ENCODE results near the gene TMEM63A.

The TMEM63A gene

DNA sequence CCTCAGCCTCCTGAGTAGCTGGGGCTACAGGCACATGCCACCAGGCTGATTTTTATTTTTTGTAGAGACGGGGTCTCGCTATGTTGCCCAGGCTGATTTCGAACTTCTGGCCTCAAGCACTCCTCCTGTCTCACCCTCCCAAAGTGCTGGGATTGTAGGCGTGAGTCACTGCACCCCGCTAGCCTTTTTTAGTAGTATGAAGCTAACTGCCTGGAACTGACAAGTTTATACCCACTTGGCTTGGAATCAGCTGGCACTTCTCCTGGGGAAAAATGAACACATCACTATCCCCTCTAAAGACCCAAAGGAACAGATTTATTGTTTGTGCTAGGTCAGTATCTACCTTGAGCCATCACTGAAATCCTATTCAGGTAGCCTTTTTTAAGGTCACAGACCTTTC lies 19.0 kb downstream of the TMEM63A start:
- Histone ChIP-seq H4K91ac (ENCODE audit: low read depth, low read length) (no peak overlapping the region), H2AFZ (ENCODE audit: insufficient read depth, low read length, poor library complexity) (no peak overlapping the region), H4K8ac (ENCODE audit: low read depth, low read length) (no peak overlapping the region), H3K4me2 (ENCODE audit: low read length) (no peak overlapping the region), H4K12ac (ENCODE audit: low read depth, low read length) (no peak overlapping the region), H3K23ac (ENCODE audit: low read length) (no peak overlapping the region), H3K79me2 (ENCODE audit: control insufficient read depth, insufficient read depth, low read length, poor library complexity) (no peaks in the 10 kb centered on the region), H3K27ac (ENCODE audit: low read depth, low read length) (no peak overlapping the region), H2BK5ac (ENCODE audit: low read depth, low read length, poor library complexity) (no peak overlapping the region), H3K9ac (ENCODE audit: low read length) (no peak overlapping the region), H3K14ac (ENCODE audit: low read length) (no peak overlapping the region), H2AK5ac (ENCODE audit: low read length) (no peak overlapping the region), H3K18ac (ENCODE audit: low read length) (no peak overlapping the region), H2BK12ac (ENCODE audit: low read length) (no peak overlapping the region), H3K4me1 (ENCODE audit: control insufficient read depth in 1 of 2, insufficient read depth in 2 of 2, low read length in 2 of 2) (no peaks in the 10 kb centered on the region), H3K4me3 (ENCODE audit: low read depth, low read length) (no peak overlapping the region), H3K27me3 (ENCODE audit: insufficient read depth, low read length) (no peaks in the 10 kb centered on the region), H3K79me1 (ENCODE audit: low read length) (no peaks in the 10 kb centered on the region), H2BK120ac (ENCODE audit: insufficient read depth, low read length, poor library complexity) (no peak overlapping the region), H3K36me3 (ENCODE audit: control insufficient read depth in 1 of 2, insufficient read depth in 2 of 2, low read length in 2 of 2) (peaks cover 49 to 58% of the 10 kb centered on the region in 2 experiments), H3K9me3 (ENCODE audit: insufficient read depth, low read depth, low read length) (no peaks in the 10 kb centered on the region), H3K4ac (ENCODE audit: low read depth, low read length) (no peak overlapping the region)
- no peak for DNase-seq
- no CpG with 5 or more reads among the region's 5 CpGs for WGBS (ENCODE audit: extremely low coverage, insufficient coverage, insufficient read length)

DNA sequence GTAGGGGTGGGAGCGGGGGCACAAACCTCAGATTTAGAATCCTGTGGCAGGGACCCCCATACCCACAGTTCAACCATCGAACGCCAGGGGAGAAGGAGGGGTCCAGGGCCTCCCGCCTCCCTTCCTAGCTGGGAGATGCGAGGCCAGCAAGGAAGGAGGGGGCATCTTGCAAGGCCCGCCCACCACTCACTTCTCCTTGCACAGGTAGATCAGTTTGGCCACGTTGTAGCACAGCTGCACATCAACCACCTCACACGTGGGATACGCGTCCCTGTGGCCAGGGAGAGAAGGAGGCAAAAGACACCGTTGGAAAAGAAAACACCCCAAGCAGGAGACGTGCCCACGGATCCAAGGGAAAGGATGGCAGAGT lies 19.6 kb downstream of the TMEM63A start:
- Histone ChIP-seq H3K27ac (ENCODE audit: low read depth, low read length) (no peak overlapping the region), H3K14ac (ENCODE audit: low read length) (no peak overlapping the region), H3K4ac (ENCODE audit: low read depth, low read length) (no peak overlapping the region), H2BK5ac (ENCODE audit: low read depth, low read length, poor library complexity) (no peak overlapping the region), H2AK5ac (ENCODE audit: low read length) (no peak overlapping the region), H3K23ac (ENCODE audit: low read length) (no peak overlapping the region), H2AFZ (ENCODE audit: insufficient read depth, low read length, poor library complexity) (no peak overlapping the region), H3K4me2 (ENCODE audit: low read length) (no peak overlapping the region), H3K18ac (ENCODE audit: low read length) (no peak overlapping the region), H2BK120ac (ENCODE audit: insufficient read depth, low read length, poor library complexity) (no peak overlapping the region), H3K4me1 (ENCODE audit: control insufficient read depth in 1 of 2, insufficient read depth in 2 of 2, low read length in 2 of 2) (no peaks in the 10 kb centered on the region), H4K91ac (ENCODE audit: low read depth, low read length) (no peak overlapping the region), H4K8ac (ENCODE audit: low read depth, low read length) (no peak overlapping the region), H3K79me1 (ENCODE audit: low read length) (no peaks in the 10 kb centered on the region), H3K36me3 (ENCODE audit: control insufficient read depth in 1 of 2, insufficient read depth in 2 of 2, low read length in 2 of 2) (peaks cover 49 to 52% of the 10 kb centered on the region in 2 experiments), H3K9ac (ENCODE audit: low read length) (no peak overlapping the region), H3K27me3 (ENCODE audit: insufficient read depth, low read length) (no peaks in the 10 kb centered on the region), H3K4me3 (ENCODE audit: low read depth, low read length) (no peak overlapping the region), H3K9me3 (ENCODE audit: insufficient read depth, low read depth, low read length) (no peaks in the 10 kb centered on the region), H2BK12ac (ENCODE audit: low read length) (no peak overlapping the region), H4K12ac (ENCODE audit: low read depth, low read length) (no peak overlapping the region), H3K79me2 (ENCODE audit: control insufficient read depth, insufficient read depth, low read length, poor library complexity) (no peaks in the 10 kb centered on the region)
- no peak for DNase-seq
- no CpG with 5 or more reads among the region's 13 CpGs for WGBS (ENCODE audit: extremely low coverage, insufficient coverage, insufficient read length)

DNA sequence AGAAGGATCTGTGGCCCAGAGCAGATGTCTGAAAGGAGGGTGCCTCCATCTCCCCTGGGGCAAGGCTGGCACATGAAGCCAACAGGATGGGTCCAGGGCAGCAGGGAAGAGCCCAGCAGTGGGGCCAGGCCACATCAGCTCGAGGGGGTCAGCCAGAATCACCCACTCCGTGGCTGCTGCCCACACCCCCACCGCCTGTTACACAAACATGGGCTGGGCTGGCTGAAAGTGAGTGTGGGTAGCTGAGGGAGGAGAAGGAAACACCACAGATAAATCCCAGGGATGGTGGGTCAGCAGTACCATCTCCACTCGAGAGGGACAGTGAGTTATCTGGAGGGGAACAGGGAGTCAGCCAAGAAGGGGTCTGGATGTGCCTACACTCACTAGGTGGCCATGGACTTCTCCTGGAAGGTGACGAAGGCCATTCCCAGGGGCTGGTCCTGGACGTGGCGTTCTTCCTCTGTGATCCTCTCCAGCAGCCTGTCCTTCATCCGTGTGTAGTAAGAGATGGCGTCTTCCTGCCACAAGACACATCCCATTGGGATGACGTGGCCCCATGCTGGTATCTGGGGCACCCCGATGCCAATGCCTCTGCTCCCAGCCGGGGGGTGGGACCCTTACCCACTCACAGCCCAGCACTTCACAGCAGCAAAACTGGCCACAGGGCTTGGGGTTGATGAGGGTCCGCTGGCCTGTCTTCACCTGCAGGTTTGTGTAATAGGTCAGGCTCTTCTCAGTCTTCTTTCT lies 20.2 kb downstream of the TMEM63A start:
- Histone ChIP-seq H3K23ac (ENCODE audit: low read length) (no peak overlapping the region), H3K79me1 (ENCODE audit: low read length) (no peaks in the 10 kb centered on the region), H3K36me3 (ENCODE audit: control insufficient read depth in 1 of 2, insufficient read depth in 2 of 2, low read length in 2 of 2) (peaks cover 48 to 53% of the 10 kb centered on the region in 2 experiments), H2BK12ac (ENCODE audit: low read length) (no peak overlapping the region), H2BK120ac (ENCODE audit: insufficient read depth, low read length, poor library complexity) (no peak overlapping the region), H3K9me3 (ENCODE audit: insufficient read depth, low read depth, low read length) (no peaks in the 10 kb centered on the region), H4K91ac (ENCODE audit: low read depth, low read length) (no peak overlapping the region), H3K4me3 (ENCODE audit: low read depth, low read length) (no peak overlapping the region), H3K27ac (ENCODE audit: low read depth, low read length) (no peak overlapping the region), H4K8ac (ENCODE audit: low read depth, low read length) (no peak overlapping the region), H3K9ac (ENCODE audit: low read length) (no peak overlapping the region), H2BK5ac (ENCODE audit: low read depth, low read length, poor library complexity) (no peak overlapping the region), H3K79me2 (ENCODE audit: control insufficient read depth, insufficient read depth, low read length, poor library complexity) (no peaks in the 10 kb centered on the region), H3K27me3 (ENCODE audit: insufficient read depth, low read length) (no peaks in the 10 kb centered on the region), H3K18ac (ENCODE audit: low read length) (no peak overlapping the region), H3K14ac (ENCODE audit: low read length) (no peak overlapping the region), H3K4me1 (ENCODE audit: control insufficient read depth in 1 of 2, insufficient read depth in 2 of 2, low read length in 2 of 2) (no peaks in the 10 kb centered on the region), H4K12ac (ENCODE audit: low read depth, low read length) (no peak overlapping the region), H2AK5ac (ENCODE audit: low read length) (no peak overlapping the region), H3K4ac (ENCODE audit: low read depth, low read length) (no peak overlapping the region), H3K4me2 (ENCODE audit: low read length) (no peak overlapping the region), H2AFZ (ENCODE audit: insufficient read depth, low read length, poor library complexity) (no peak overlapping the region)
- no peak for DNase-seq
- no CpG with 5 or more reads among the region's 13 CpGs for WGBS (ENCODE audit: extremely low coverage, insufficient coverage, insufficient read length)

DNA sequence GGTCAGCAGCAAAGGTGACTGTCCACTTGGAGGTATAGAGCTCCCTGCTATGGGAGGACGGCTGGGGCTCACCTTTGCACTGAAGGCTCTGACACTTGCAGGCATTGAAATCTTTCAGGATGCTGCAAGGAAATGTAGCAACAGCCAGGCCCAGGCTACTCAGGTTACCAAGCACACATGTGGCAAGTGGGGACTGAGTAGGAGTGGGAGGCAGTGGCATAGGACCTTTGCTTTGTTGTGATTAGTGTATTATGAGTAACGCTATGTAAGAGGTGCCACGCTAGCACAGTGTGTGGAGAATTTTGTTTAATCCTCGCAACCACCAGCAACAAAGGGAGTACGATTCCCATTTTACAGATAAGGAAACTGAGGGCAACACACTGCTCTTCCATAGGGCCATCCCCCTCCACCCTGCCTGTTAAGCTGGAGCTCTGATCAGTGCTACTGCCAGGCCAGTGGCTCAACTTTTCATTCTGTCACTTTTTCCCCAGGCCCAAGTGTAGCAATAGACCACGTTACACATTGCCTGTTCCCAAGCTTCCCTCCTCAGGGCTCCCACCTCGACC lies 21.2 kb downstream of the TMEM63A start:
- Histone ChIP-seq H3K36me3 (ENCODE audit: control insufficient read depth in 1 of 2, insufficient read depth in 2 of 2, low read length in 2 of 2) (peaks cover 45 to 51% of the 10 kb centered on the region in 2 experiments), H3K27me3 (ENCODE audit: insufficient read depth, low read length) (no peaks in the 10 kb centered on the region), H3K4me1 (ENCODE audit: control insufficient read depth in 1 of 2, insufficient read depth in 2 of 2, low read length in 2 of 2) (no peaks in the 10 kb centered on the region), H3K18ac (ENCODE audit: low read length) (no peak overlapping the region), H3K9ac (ENCODE audit: low read length) (no peak overlapping the region), H2AK5ac (ENCODE audit: low read length) (no peak overlapping the region), H3K27ac (ENCODE audit: low read depth, low read length) (no peak overlapping the region), H4K8ac (ENCODE audit: low read depth, low read length) (no peak overlapping the region), H4K91ac (ENCODE audit: low read depth, low read length) (no peak overlapping the region), H2BK5ac (ENCODE audit: low read depth, low read length, poor library complexity) (no peak overlapping the region), H2BK12ac (ENCODE audit: low read length) (no peak overlapping the region), H2AFZ (ENCODE audit: insufficient read depth, low read length, poor library complexity) (no peak overlapping the region), H3K14ac (ENCODE audit: low read length) (no peak overlapping the region), H3K79me1 (ENCODE audit: low read length) (no peaks in the 10 kb centered on the region), H3K9me3 (ENCODE audit: insufficient read depth, low read depth, low read length) (no peaks in the 10 kb centered on the region), H3K4me2 (ENCODE audit: low read length) (no peak overlapping the region), H4K12ac (ENCODE audit: low read depth, low read length) (no peak overlapping the region), H3K4me3 (ENCODE audit: low read depth, low read length) (no peak overlapping the region), H3K23ac (ENCODE audit: low read length) (no peak overlapping the region), H2BK120ac (ENCODE audit: insufficient read depth, low read length, poor library complexity) (no peak overlapping the region), H3K79me2 (ENCODE audit: control insufficient read depth, insufficient read depth, low read length, poor library complexity) (no peaks in the 10 kb centered on the region), H3K4ac (ENCODE audit: low read depth, low read length) (no peak overlapping the region)
- no peak for DNase-seq
- WGBS (ENCODE audit: extremely low coverage, insufficient coverage, insufficient read length): no CpG with 5 or more reads among the region's 7 CpGs
